Stimulated activated CD4-positive, alpha-beta T cell treated with anti-CD3 and anti-CD28 coated beads, Interleukin-4, amount 100 ng/mL, for 1 hour (primary cell): ENCODE measurements around the gene ANKRD44.

Experiments
- DNase-seq: peaks from one replicate; pipeline ENCODE4 v3.0.0-alpha.2; 2020

The ANKRD44 gene

DNA sequence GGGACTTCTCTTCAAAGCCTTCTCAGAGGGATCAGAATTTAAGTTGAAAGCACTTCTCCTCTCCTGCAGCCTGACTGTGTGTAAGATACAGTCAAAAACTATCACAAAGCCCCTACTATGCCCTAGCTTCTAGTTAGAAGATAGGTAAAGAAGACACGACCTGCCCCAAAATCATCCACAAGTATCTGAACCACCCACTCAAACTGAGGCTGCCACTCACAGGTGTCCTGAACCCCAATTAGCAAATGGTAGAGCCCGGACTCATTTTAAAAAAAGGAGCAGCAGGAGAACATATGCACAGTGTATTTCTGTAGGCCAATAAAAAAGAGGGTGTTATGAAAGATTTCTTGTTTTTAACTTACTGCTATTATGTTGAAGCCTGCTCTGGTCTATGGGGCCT, 74.4 kb downstream of the ANKRD44 start:
- DNase-seq, result no peak

DNA sequence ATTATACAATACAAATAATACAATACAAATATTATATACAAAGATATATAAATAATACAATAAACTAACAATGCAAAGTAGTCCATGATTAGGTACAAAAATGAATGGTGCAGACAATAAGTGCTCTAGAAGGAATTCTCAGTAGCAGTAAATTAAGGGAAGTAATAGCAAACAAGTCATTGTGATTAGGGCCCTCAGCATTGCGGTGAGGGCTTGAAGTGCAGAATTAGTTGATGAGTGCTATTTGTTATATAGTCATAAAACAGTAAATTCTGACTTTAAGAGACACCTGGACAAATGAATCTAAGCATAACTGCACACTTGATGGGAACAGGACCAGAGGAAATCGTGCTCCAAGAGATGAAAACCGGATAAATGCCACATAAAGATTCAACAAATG, 74.9 kb downstream of the ANKRD44 start:
- DNase-seq, result no peak

DNA sequence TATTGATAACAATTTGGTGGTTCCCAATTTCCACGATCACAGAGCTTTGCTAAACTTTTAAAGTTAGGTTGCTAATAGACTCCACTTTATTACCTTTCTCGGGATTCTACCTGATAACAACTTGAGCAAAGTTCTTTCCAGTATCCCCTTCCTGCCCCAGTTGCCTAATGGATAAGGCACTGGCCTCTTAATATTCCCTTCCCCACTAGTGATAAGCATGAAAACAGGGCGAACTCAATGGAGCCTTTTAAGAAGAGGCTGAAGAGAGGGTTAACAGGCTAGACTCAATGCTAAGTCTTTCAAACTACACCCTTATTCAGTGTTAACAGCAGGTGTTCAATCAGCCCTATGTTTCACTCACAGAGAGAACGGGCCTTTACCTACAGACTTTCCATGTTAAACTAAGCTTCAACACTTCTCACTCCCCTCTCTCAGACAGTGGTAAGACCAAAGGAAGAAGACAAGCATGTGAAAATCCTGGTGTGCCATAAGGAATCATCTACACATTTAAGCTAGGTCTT, 75.8 kb downstream of the ANKRD44 start:
- DNase-seq, result no peak

DNA sequence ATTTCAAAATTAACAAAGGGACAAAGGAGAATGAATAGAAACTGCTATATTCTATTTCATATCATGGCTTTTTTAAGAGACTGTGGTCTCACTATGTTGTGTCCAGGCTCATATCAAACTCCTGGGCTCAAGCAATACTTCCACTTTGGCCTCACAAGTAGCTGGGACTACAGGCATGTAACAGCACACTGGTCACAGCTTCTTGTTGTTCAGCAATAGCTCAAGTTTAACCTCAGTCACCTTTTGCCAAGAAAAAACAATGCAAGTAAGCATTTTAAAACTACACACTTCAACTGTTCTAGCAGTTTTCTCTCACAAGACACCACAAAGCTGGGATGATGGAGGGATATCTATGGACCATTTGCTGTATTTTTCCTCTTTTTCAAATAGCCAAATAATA, 77.1 kb downstream of the ANKRD44 start:
- DNase-seq, result no peak

DNA sequence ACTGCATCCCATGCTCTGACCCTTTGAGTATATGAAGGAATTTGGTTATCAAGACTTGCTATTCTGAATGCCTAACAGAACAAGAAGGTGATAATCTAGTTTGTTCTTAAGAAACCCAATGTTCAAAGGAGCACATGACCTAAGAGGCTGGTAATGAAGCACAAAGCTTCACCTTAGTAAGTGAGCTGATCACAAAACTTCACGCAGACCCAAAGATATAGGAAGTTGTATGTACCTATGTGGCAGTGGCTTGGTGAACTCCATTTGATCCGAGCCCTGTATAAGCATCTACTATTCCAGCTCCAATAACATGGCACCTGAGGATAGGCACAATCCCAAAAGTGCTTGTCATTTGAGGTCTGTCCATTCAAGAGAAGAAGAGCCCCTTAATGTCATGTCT, 78.6 kb downstream of the ANKRD44 start:
- no peak for DNase-seq

DNA sequence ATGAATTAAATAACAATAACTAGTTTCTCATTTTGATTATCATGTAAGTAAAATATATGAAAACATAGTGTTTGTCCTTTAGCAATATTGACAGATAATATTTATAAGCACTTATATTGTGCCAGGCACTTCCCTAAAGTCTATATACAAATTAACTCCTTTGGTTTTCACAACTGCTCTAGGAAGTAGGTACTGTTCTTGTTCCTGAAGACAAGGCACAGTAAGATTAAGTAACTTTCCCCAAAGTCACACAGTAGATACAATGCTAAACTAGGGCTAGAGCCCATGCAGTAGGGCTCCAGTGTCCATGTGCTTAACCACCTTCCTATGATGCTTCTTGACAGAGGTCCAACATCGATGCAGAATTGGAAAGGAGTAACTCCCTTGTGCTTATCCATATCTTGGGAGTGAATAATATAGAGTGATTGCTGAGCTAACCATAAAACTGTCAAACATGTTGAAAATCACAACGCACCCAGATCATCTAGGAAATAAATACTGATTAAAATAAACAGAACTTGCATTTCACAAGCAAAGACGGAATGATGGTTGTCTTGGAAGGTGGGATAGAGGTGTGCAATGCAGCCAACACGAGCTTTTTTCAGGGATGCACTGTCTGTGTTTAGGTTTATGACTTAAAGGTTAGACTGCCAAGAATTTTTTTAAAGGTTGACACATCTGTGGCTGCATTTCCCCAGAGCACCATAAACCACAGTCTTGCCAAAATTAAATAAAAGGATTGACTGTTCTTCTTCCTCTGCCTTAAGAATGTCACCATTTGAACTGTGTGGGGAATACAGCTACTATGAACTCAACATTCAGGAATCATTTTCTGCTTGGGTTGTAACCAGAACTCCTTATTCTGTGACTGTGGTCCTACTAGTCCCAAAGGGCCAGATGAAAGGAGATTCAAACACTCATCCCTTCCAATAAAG, 80.8 kb downstream of the ANKRD44 start:
- no peak for DNase-seq

DNA sequence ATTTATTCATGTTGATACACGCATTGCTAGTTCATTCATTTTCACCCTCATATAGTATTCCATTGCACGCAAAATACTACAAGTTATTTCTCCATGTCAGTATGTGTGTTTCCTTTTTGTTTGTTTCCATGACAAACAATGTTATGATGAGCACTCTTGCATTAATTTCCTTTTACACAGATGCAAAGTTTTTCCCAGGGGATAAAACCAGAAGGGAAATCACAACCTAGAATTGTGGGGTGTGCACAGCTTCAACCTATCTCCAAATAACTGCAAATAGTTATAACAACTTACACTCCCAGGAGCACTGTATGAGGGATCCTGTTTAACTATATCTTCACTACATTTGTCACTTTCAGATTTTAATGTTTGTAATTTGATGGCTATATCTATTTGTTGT, 87.1 kb downstream of the ANKRD44 start:
- DNase-seq, result no peak

DNA sequence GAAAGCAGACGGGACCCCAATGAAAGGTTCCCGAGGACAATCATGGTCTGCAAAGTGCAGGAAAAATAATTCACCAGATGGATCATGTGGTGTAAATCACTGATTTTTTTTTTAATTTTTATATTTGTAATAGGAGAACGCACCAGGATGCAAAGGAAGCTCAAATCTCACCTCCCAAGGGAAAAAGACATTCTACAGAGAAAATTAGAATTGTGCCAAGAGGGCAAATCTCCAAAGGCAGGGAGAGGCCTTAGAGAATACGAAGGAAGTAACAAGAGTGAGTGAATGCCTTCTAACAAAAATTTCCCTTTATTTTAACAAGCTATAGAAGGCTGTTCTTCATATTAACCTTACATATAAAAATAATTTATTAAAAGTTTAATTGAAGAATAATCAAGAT, 90.9 kb downstream of the ANKRD44 start:
- no peak for DNase-seq

DNA sequence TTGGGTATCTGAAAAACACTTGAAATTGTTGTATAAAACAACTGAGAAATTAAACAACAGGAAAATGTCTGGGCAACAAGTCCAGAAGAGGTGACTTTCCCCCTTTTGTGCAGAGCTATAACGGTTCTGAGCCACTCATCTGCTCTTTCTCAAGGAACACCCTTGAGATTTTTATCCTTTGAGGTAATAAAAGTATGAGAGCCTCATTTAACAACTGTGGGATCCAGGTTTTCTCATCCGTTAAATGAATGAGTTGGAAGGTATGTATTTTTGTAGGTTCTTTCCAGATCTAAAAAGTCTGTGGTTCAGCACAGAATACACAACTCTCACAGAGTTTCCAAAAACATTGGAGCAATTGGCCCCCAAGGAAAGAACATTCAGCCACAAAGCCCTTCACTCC, 93.0 kb downstream of the ANKRD44 start:
- DNase-seq, result no peak

DNA sequence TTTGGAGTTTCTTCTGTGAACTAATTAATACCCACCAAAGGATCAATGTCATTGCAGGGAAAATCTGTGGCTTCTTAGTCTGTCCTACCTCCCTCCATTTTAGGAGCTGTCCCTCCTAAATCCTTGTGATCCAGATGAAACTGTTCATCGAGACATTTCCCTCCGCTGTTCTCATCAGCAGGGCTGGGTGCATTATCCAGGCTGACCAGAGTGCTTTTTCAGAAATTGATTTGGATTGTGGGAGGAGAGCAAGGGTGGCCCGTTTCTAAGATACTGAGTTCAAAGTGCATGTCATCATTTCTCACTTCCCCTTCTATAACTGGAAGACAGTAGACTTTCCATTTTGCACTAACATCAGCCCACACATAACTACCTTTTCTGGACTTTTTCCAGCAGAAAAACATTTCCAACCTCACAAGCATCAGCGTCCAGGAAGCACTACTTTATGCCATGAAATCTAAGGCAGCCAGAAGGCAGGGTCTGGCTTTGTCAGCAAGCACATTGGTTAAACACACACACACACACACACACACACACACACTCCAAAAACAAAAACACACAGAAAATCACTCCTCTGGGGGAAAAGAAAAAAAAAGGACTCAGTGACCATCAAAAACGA, 94.1 kb downstream of the ANKRD44 start:
- no peak for DNase-seq

DNA sequence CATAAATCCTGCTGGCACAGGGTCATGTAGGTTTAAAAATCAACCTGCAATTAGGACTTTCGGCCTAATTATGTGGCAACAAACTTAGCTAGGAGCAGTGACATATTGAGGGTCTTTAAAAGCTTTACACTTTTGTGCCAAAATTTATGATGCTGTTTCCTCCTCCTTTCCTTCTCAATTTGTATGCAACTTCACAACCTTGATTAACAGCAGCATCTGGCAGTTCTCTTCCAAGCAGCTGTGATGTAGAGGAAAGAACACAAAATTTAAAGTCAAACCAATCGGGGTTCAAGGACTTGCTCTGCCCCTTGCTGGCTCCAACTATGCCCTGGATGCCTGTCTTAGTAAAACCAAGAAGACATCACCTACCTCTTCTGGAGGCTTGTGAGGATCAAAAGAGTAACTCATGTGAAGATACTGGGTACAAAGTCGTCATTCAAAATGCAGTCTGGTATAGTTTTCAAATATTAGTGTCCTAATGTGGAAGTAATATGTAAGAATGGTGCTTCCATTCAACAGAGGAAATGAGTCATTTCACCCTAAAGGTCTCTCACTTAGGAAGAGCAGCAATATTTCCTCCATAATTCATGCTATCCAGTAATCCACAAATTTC, 94.7 kb downstream of the ANKRD44 start:
- DNase-seq, result no peak

DNA sequence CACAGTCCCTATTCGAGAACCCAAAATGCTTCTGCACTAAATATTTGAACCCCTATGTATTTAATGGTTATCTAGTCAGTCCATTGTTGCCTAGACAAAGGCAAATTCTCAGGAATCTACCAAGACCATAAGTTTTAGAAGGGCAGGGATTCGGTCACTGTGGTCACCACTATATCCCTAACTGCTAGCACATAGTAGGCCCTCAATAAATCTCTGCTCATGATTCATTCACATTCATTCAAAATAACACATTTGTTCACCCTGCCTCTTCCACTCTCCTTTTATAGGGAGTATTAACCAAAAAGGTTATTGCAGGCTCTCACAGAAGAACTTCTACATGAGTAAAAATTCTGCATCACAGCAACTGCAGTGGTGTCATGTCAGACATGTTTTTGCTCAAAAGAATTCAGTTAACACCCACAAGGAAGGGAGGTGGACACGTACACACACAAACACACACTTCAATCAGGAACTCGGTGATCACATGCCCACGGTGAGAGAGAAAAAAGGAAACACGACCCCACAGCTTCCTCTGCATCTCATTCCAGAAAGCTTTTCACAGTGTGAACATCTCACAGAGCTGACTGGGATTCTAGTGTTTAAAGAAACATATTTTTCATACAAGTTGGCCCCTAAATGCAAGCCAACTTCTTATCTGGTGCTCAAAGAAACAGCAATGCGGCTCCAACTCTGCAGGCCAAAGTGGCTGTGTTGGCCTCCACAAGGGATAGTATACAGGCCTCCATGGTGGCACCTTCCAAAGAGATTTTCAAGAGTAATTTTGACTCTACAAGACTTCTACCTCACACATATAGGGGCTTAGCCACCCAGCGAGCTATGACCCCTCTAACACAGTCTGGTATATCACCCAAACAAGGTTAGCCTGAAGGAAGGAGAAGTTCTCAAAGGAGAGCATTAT, 98.0 kb downstream of the ANKRD44 start:
- DNase-seq, result no peak

DNA sequence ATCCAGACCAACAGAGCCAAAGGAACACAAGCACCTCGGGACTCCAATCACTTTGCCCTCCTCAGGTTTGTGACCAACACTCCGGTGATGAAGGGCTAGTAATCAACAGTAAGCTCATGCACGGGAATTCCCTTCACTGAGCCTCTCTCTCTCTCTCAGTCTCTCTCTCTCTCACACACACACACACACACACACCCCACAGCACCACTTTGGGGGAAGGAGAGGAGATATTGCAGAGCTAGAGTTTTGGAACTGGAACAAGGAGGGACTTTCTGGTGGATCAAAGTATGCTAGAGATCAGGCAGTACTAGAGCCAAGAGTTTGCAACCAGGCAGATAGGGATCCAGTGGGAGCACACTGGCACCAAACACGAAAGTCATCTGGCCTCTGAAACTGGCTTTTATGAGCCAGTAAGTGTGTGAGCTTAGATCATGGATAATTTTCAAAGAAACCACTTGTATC, 98.7 kb downstream of the ANKRD44 start:
- peak; percentile 18 for DNase-seq

DNA sequence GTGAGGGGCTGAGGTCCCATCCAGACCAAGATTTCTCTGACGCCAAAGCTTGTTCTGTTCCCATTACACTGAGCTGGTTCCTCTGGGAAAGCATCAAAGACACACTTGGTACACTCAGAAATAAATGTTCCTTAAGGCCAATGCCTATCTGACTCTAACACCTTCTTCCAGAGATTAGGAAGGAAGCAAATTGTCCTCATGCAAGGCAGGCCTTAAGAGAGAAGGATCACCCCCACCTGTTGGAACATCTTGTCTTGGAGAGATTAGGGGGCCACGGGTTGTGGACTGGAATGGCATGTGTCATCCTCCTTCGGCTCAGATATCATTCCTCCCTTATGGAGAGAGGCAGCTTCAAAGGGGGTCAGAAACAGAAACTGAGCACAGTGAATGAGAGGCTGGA, 100.2 kb downstream of the ANKRD44 start:
- DNase-seq, result no peak

DNA sequence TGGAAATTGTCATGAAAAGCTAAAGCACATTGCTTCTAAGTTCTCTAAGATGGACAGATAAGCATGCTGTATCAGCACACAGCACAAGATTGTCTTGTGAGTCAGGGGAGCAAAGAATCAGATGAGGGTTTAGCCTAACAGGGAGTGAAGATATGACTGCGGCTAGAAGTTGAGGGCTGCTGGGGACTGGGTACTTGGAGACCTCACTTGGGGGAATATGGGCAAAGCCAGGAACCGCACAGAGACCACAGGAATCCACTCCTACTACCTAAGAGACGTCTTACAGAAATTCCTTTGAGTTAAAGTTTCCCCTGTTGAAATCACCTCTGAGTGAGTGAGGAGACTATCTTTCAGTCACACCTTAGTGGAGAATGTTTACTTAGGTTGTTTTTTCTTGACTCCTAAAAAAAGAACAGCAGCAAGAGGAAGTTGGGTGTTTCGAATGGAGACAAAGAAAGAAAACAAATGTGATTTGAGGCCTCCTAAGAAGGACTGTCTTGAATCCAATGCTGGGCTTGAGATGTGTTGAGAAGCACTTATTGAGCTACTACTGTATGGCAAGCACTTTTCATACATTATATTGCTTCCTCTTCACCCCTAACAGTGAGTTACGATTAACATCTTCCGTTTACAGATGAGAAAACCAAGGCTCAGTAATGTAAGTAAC, 100.7 kb downstream of the ANKRD44 start:
- peak; percentile 23 for DNase-seq

DNA sequence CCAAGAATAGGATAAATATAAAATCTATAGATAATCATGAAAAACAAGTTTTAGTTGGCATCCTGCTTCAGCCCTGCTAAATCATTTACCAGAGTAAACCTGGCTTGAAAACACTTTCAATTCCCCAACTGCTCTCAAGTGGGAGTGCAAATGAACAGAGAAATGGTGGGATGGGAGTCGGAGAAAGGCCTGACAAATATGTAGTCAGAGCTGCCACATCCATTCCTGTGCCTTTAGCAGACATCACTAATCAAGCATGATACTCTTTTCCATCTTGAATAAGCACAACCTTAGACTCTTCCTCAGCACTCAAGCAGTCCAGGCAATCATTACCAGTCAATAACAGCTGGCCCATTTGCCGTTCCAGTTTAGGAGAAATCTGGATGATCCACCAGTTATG, 101.3 kb downstream of the ANKRD44 start:
- DNase-seq, result no peak

DNA sequence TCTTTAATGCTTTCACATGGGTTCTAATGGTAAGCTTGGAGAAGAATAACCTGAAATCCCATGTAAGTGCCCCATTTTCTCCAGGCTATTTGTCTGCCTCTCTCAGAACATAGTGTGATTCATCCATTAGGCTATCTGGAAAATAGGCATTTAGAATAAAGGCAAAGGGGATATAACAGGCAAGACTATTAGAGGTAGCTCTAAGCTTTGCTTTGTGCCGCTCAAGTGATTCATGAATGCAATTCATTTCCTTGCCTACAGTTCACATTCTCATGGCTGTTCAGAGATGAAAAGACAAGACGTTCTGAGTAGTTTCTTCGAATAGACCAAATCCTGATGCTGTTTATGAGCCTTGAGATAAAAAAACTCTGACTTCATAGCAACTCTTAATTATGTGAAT, 101.7 kb downstream of the ANKRD44 start:
- no peak for DNase-seq

DNA sequence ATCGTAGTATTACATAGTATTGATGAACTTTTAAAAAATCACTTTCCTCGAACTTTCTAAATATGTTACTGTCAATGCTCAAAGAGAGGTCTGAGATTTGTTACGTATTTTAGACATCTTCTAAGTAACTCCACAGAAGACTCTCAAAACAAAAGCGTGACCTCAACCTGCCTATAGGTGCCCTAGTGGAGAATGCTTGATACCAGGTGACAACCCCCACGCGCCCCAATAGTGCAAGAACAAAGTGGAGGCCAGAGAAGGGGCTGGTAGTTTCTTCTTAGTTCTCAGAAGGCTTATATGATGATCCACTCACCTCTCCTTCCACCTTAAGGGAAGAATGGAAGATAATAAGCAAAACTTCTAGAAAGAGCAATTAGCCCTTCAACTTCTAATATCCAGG, 102.6 kb downstream of the ANKRD44 start:
- DNase-seq, result no peak

DNA sequence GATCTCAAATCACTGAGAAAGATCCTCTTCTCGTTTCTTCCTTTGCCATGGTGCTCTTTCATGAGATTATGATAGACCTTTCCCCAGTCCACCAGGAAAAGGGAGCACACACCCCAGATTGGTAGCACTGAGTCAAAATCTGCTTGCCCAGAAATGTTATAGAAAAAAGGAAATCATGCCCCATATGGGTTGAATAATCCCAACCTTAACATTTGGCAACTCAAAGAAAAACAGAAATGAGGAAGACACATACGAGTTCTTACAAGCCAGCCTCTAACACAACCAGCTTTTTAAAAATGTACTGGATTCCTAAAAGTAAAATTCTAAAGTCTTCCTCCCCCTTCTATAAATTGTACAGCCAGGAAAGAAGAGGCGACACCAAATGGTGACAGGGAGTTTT, 103.0 kb downstream of the ANKRD44 start:
- DNase-seq, result no peak

DNA sequence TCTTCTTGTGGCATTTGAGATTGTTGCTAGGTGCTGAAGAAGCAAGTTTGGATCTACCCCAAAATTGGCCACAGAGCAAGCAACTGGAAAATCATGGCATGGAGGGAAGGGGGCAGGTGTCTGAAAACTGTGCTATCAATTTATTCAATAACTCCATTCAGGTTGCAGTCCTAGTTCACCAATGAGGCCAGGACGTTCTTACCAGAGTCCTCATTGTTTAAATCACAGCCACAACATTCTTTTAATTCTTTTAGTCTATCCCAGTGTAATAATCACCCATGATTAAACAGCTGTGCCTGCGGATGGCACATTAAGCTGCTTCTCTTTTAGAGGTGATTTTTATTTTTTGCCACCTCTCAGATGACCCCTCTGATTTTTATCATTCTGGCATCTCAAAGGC, 103.5 kb downstream of the ANKRD44 start:
- DNase-seq, result no peak

DNA sequence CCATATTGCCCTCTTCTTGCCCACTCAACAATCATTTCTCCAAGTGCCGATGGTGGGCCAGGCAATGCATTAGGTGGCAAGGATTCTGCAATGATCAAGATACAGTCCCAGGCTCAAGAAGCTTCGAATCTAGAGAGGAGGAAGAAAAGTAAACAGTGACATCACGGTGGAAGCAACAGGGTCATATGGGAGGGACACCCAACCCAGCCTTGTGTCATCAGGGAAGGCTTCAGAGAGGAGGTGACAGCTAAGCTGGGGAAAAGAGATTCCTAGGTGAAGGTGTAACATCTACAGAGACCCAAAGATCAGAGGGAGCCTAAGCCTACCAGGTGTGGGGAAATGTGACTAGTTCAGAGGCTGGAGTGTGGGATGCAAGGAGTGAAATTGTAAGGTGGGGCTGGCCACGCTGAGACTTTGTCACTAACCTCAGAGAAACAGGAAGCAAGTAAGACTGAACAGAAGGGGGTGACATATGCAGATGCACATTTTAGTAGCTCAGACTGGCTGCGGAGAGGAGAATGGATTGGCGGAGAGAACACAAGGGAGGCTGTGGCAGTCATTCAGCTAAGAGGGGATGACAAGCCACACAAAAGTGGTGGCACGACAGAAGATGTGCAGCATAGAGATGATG, 104.9 kb downstream of the ANKRD44 start:
- DNase-seq, result peak; percentile 48
